GM12891 (cell line): Measurements from ENCODE around the gene NPL.

ENCODE experiments used
- DNase-seq: peaks from one replicate; pipeline ENCODE4 v3.0.0; 2011; ENCODE audit warnings: low spot score; ENCODE audit not compliant: insufficient read length
- FAIRE-seq: peaks from 2 replicates; lab custom pipeline; 2011; peaks lifted over from hg19 to GRCh38; lab: Jason Lieb, UNC
- PAX5 ChIP-seq: IDR thresholded peaks from 2 replicates; pipeline ENCODE4 v1.6.1; 2011; ENCODE audit warnings: low read length, moderate library complexity, mild to moderate bottlenecking; ENCODE audit not compliant: insufficient read depth, severe bottlenecking
- POLR2A ChIP-seq: IDR thresholded peaks from 2 replicates; pipeline ENCODE4 v1.6.1; 2011; ENCODE audit warnings: low read depth, low read length, control low read depth
- POLR2AphosphoS5 ChIP-seq: IDR thresholded peaks from 2 replicates; pipeline ENCODE4 v1.6.1; 2011; ENCODE audit warnings: low read depth, low read length, control low read depth
- POU2F2 ChIP-seq: IDR thresholded peaks from 2 replicates; pipeline ENCODE4 v1.6.1; 2011; ENCODE audit warnings: low read depth, mild to moderate bottlenecking, control low read depth, low read length, moderate library complexity
- SPI1 ChIP-seq: IDR thresholded peaks from 2 replicates; pipeline ENCODE4 v1.6.1; 2011; ENCODE audit warnings: low read depth, low read length, control low read depth
- TAF1 ChIP-seq: IDR thresholded peaks from 2 replicates; pipeline ENCODE4 v1.6.1; 2011; ENCODE audit warnings: low read depth, low read length, control low read depth

The NPL gene

GRCh38 chr1:182855911-182856310 is 66.3 kb downstream of the NPL start:
- DNase-seq (no peak), FAIRE-seq (no peak)
- TF ChIP-seq PAX5 = no peak
- no peak for TF ChIP-seq POLR2AphosphoS5
- TF ChIP-seq POU2F2 = no peak
- TF ChIP-seq SPI1 = no peak
- no peak for TF ChIP-seq POLR2A
- no peak for TF ChIP-seq TAF1

GRCh38 chr1:182857212-182857611 is 67.6 kb downstream of the NPL start:
- no peak for FAIRE-seq
- TF ChIP-seq PAX5 (no peak), POLR2A (no peak), POLR2AphosphoS5 (no peak), SPI1 (no peak), TAF1 (no peak), POU2F2 (no peak)
- no peak for DNase-seq

- TF ChIP-seq TAF1 (no peak), POLR2AphosphoS5 (no peak), POU2F2 (no peak), PAX5 (no peak), SPI1 (no peak), POLR2A (no peak)
- DNase-seq (no peak), FAIRE-seq (no peak)
Observed at GRCh38 chr1:182860658-182861057, 71.1 kb downstream of the NPL start.

GRCh38 chr1:182861994-182862393 is 72.4 kb downstream of the NPL start:
- TF ChIP-seq POLR2AphosphoS5 = no peak
- no peak for TF ChIP-seq PAX5
- no peak for TF ChIP-seq TAF1
- TF ChIP-seq POLR2A = no peak
- no peak for TF ChIP-seq SPI1
- TF ChIP-seq POU2F2 = no peak
- FAIRE-seq = no peak

GRCh38 chr1:182862827-182863226 is 73.3 kb downstream of the NPL start:
- DNase-seq (no peak), FAIRE-seq (no peak)
- TF ChIP-seq SPI1 = no peak
- TF ChIP-seq POLR2AphosphoS5 = no peak
- no peak for TF ChIP-seq PAX5
- no peak for TF ChIP-seq POU2F2
- no peak for TF ChIP-seq POLR2A
- no peak for TF ChIP-seq TAF1

More at GRCh38 chr1:182861994-182862393, 72.4 kb downstream of the NPL start:
- DNase-seq = no peak

- TF ChIP-seq TAF1 = no peak
- TF ChIP-seq SPI1 = no peak
- TF ChIP-seq POU2F2 = no peak
- TF ChIP-seq PAX5 = no peak
- no peak for TF ChIP-seq POLR2A
- peak; percentile 36; the same call in 1 of the 2 replicates for TF ChIP-seq POLR2AphosphoS5
- FAIRE-seq = no peak
- DNase-seq = no peak
Observed at GRCh38 chr1:182863940-182864339, 74.4 kb downstream of the NPL start.

- TF ChIP-seq POLR2AphosphoS5 (no peak), PAX5 (no peak), SPI1 (no peak), TAF1 (no peak), POU2F2 (no peak), POLR2A (no peak)
- FAIRE-seq = no peak
- no peak for DNase-seq
Observed at GRCh38 chr1:182867861-182868260, 78.3 kb downstream of the NPL start.

GRCh38 chr1:182869241-182869666 is 79.7 kb downstream of the NPL start:
- no peak for DNase-seq
- FAIRE-seq = no peak
- TF ChIP-seq PAX5 (no peak), POLR2AphosphoS5 (peak; percentile 35; the same call in 1 of the 2 replicates)

- no peak for FAIRE-seq
Observed at GRCh38 chr1:182872881-182873280, 83.3 kb downstream of the NPL start.

GRCh38 chr1:182875889-182876288 is 86.3 kb downstream of the NPL start:
- TF ChIP-seq POU2F2 (no peak), POLR2A (no peak), TAF1 (no peak), PAX5 (no peak), POLR2AphosphoS5 (no peak), SPI1 (no peak)
- DNase-seq = no peak
- no peak for FAIRE-seq

More at GRCh38 chr1:182872881-182873280, 83.3 kb downstream of the NPL start:
- TF ChIP-seq PAX5 (no peak), TAF1 (no peak), POU2F2 (no peak), POLR2AphosphoS5 (no peak), POLR2A (no peak; the same call in 1 of the 2 replicates), SPI1 (no peak)
- DNase-seq = no peak
